ENCODE results near the gene ASAP3.
"Not testable (repeated sequence)": the region's sequence is repeated elsewhere in the genome, so short reads cannot be mapped to it uniquely, and the experiment has no call there.

The ASAP3 gene

GRCh38 chr1:23496490-23497181 lies 12.7 kb upstream of the ASAP3 start:
- Histone ChIP-seq H3K79me2 (ENCODE audit: insufficient read depth, low read length) (no peaks in the 10 kb centered on the region), H3K36me3 (ENCODE audit: insufficient read depth, low read length) (no peaks in the 10 kb centered on the region), H3K9me3 (ENCODE audit: insufficient read depth, low read length, severe bottlenecking) (no peaks in the 10 kb centered on the region), H3K9ac (ENCODE audit: low read depth, low read length) (no peak overlapping the region), H3K4me2 (ENCODE audit: insufficient read depth, low read length) (no peak overlapping the region), H3K27ac (ENCODE audit: low read length) (no peak overlapping the region), H4K20me1 (ENCODE audit: insufficient read depth, low read length) (no peaks in the 10 kb centered on the region), H3K4me3 (ENCODE audit: low read depth in 1 of 2, low read length in 2 of 2) (no peak overlapping the region), H3K4me1 (ENCODE audit: insufficient read depth, low read length) (0 out of 2 replicates have a peak, but pooled peaks cover 2% of the 10 kb centered on the region), H3K27me3 (ENCODE audit: insufficient read depth, low read length, poor library complexity) (no peaks in the 10 kb centered on the region), H2AFZ (ENCODE audit: low read depth, low read length) (no peak overlapping the region)
- ATAC-seq (ENCODE audit: insufficient read depth, low read depth) (0 out of 3 replicates have a peak, but pooled peaks have one; percentile 35), DNase-seq (no peak)
- TF ChIP-seq EZH2 (IDR thresholded peaks at IDR 0.05; ENCODE audit: borderline replicate concordance, low read depth, low read length, severe bottlenecking) (no peak), CTCF (IDR thresholded peaks at IDR 0.05; ENCODE audit: borderline replicate concordance, extremely low read depth, low read length, poor library complexity, severe bottlenecking) (no peak)

- not testable (repeated sequence) for H3K4me1 ChIP-seq (ENCODE audit: insufficient read depth, low read length); DNase-seq; H3K9me3 ChIP-seq (ENCODE audit: insufficient read depth, low read length, severe bottlenecking); H3K4me3 ChIP-seq (ENCODE audit: low read depth in 1 of 2, low read length in 2 of 2); H4K20me1 ChIP-seq (ENCODE audit: insufficient read depth, low read length); ATAC-seq (ENCODE audit: insufficient read depth, low read depth); H3K4me2 ChIP-seq (ENCODE audit: insufficient read depth, low read length); H3K36me3 ChIP-seq (ENCODE audit: insufficient read depth, low read length); H3K79me2 ChIP-seq (ENCODE audit: insufficient read depth, low read length); H2AFZ ChIP-seq (ENCODE audit: low read depth, low read length); H3K27ac ChIP-seq (ENCODE audit: low read length); H3K27me3 ChIP-seq (ENCODE audit: insufficient read depth, low read length, poor library complexity); H3K9ac ChIP-seq (ENCODE audit: low read depth, low read length)
Observed at GRCh38 chr1:23494836-23495235, 10.9 kb upstream of the ASAP3 start.

GRCh38 chr1:23492776-23493175 lies 8.8 kb upstream of the ASAP3 start:
- H4K20me1 ChIP-seq (ENCODE audit: insufficient read depth, low read length); H3K27ac ChIP-seq (ENCODE audit: low read length); H3K4me2 ChIP-seq (ENCODE audit: insufficient read depth, low read length); H2AFZ ChIP-seq (ENCODE audit: low read depth, low read length); H3K4me3 ChIP-seq (ENCODE audit: low read depth in 1 of 2, low read length in 2 of 2); H3K9ac ChIP-seq (ENCODE audit: low read depth, low read length); H3K4me1 ChIP-seq (ENCODE audit: insufficient read depth, low read length); H3K79me2 ChIP-seq (ENCODE audit: insufficient read depth, low read length); H3K36me3 ChIP-seq (ENCODE audit: insufficient read depth, low read length); H3K9me3 ChIP-seq (ENCODE audit: insufficient read depth, low read length, severe bottlenecking); ATAC-seq (ENCODE audit: insufficient read depth, low read depth); DNase-seq: not testable (repeated sequence)
- H3K27me3 ChIP-seq (ENCODE audit: insufficient read depth, low read length, poor library complexity) = peaks cover 13% of the 10 kb centered on the region

- H3K9ac ChIP-seq (ENCODE audit: low read depth, low read length) = no peak overlapping the region
- no peak overlapping the region for H3K27ac ChIP-seq (ENCODE audit: low read length)
- H3K4me3 ChIP-seq (ENCODE audit: low read depth in 1 of 2, low read length in 2 of 2) = no peak overlapping the region
- peaks cover 13% of the 10 kb centered on the region for H3K27me3 ChIP-seq (ENCODE audit: insufficient read depth, low read length, poor library complexity)
- H4K20me1 ChIP-seq (ENCODE audit: insufficient read depth, low read length) = no peaks in the 10 kb centered on the region
- TF ChIP-seq CTCF (IDR thresholded peaks at IDR 0.05; ENCODE audit: borderline replicate concordance, extremely low read depth, low read length, poor library complexity, severe bottlenecking) (no peak), EZH2 (IDR thresholded peaks at IDR 0.05; ENCODE audit: borderline replicate concordance, low read depth, low read length, severe bottlenecking) (no peak)
- ATAC-seq (ENCODE audit: insufficient read depth, low read depth) (no peak), DNase-seq (no peak)
- no peak overlapping the region for H3K4me2 ChIP-seq (ENCODE audit: insufficient read depth, low read length)
- H3K36me3 ChIP-seq (ENCODE audit: insufficient read depth, low read length) = no peaks in the 10 kb centered on the region
- H3K9me3 ChIP-seq (ENCODE audit: insufficient read depth, low read length, severe bottlenecking) = no peaks in the 10 kb centered on the region
- 0 out of 2 replicates have a peak, but pooled peaks cover 2% of the 10 kb centered on the region for H3K4me1 ChIP-seq (ENCODE audit: insufficient read depth, low read length)
- H2AFZ ChIP-seq (ENCODE audit: low read depth, low read length) = no peak overlapping the region
- H3K79me2 ChIP-seq (ENCODE audit: insufficient read depth, low read length) = no peaks in the 10 kb centered on the region
Observed at GRCh38 chr1:23492132-23492720, 8.2 kb upstream of the ASAP3 start.
